ENCODE measurements around the gene EHBP1L1. TPM values are rescaled to one million over a fixed set of nuclear protein-coding genes. Genes with fewer than 3 reads are reported as not detected.
A peak's percentile ranks its signal among the peaks of the same experiment; 100 is the strongest.
"Not testable (repeated sequence)": the region's sequence is repeated elsewhere in the genome, so short reads cannot be mapped to it uniquely, and the experiment has no call there.

The EHBP1L1 gene
- total RNA-seq, 1 experiment from 2014 or later = 49.1 TPM

DNA sequence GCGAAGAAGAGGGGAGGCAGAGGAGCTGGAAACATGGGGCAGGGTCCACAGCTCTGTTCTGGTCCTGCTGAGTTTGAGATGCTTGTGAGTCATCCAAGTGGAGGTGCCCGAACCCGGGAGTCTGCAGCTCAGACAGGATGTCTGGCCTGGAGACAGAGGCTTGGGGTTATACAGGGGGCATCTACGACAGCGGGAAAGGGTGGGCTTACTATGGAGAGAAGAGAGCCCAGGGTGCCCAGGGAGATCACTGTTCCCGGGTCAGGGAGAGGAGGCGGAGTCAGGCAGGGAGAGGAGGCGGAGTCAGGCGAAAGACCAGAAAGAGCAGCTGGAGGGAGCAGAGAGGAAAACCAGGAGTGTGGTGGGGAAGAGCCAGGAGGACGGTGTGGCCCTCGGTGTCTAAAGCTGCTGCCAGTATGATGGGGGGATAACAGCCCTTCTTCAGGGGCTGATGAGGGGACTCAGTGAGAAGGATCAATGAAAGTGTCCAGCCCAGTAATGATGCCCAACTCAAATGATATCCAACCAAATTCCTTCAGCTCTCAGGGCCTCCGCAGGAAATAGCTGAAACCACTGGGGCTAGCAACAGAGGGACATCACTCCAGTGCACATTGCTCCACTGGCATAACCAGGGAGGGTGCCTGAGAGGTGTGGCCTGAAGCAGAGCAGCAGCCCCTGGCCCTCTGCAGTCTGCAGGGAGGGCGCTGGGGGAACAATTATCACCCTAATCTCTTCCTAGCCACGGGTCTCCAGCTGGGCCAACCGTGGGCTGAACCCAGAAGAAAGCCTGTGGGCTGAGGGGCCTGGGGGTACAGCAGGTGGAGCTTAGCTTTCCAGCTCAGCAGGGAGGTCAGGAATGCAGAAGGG is 15.1 kb upstream of the EHBP1L1 start:
- DNase-seq (ENCODE audit: low read depth) = peak; percentile 67

DNA sequence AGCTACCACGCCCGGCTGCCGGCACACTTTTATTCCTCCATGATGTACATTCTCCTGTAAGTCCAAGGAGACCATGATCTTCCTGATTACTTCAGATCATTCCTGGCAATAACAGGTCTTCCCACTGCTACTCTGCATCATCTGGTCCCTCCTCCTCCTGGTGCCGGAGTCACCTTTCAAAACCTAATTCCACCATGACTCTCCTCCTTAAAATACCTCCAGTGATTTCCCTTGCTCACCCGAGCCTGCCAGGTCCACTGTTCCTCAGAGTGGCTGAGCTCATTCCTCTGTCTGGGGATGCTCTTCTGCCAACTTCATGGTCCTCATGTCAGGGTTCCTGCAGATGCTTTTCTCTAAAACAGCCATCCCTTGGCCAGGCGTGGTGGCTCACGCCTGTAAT is 13.8 kb upstream of the EHBP1L1 start:
- DNase-seq (ENCODE audit: low read depth) = no peak

DNA sequence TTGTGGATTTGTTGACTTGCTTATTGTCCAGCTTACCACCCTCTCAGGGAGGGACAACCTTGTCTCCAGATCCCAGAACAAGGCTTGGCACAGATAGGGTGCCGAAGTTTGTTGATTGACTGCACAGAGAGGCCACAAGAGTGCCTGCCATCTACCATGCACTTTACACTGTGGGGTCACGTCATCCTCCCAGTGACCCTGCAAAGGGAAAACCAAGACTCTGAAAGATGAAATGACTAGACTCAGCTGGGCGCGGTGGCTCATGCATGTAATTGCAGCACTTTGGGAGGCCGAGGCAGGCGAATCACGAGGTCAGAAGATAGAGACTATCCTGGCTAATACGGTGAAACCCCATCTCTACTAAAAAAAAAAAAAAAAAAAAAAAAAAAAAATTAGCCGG is 13.1 kb upstream of the EHBP1L1 start:
- no peak for DNase-seq (ENCODE audit: low read depth)

DNA sequence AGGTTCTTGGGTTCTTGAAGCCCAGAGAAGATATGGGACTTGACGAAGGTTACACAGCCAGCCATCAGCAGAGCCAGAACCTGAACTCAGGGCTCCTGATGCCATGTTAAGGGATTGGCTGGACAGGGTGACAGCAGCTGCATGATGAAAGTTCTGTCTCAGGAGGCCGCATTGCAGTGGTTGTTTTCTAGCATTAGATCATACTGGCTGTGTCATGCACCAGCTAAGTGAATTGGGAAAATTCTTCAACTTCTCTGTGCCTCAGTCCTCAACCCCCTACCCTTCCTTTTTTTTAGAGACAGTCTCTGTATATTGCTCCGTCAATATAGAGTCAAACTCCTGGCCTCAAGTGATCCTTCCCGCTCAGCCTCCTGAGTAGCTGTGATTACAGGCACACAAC is 12.3 kb upstream of the EHBP1L1 start:
- no peak for DNase-seq (ENCODE audit: low read depth)

DNA sequence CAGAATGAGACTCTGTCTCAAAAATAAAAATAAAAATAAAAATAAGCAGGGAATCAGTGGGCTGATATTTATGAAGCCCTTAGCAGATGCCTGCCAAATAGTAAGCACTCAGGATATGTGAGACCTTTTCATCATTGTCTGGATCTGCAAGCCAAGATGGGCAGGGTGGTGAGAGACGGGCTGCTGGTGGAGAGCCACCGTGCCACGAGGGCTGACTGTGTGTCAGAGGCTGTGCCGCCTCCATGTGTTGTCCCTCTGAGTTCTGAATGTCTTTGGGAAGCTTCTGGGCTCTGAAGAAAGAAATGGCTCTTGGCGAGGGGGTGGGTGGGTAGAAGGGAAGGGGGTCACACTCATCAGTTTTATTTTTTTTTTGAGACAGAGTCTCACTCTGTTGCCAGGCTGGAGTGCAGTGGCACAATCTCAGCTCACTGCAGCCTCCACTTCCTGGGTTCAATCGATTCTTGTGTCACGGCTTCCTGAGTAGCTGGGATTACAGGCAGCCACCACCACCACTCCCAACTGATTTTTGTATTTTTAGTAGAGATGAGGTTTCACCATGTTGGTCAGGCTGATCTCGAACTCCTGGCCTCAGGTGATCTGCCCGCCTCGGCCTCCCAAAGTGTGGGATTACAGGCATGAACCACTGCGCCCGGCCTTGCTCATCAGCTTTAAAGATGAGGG is 10.8 kb upstream of the EHBP1L1 start:
- not testable (repeated sequence) for DNase-seq (ENCODE audit: low read depth)

DNA sequence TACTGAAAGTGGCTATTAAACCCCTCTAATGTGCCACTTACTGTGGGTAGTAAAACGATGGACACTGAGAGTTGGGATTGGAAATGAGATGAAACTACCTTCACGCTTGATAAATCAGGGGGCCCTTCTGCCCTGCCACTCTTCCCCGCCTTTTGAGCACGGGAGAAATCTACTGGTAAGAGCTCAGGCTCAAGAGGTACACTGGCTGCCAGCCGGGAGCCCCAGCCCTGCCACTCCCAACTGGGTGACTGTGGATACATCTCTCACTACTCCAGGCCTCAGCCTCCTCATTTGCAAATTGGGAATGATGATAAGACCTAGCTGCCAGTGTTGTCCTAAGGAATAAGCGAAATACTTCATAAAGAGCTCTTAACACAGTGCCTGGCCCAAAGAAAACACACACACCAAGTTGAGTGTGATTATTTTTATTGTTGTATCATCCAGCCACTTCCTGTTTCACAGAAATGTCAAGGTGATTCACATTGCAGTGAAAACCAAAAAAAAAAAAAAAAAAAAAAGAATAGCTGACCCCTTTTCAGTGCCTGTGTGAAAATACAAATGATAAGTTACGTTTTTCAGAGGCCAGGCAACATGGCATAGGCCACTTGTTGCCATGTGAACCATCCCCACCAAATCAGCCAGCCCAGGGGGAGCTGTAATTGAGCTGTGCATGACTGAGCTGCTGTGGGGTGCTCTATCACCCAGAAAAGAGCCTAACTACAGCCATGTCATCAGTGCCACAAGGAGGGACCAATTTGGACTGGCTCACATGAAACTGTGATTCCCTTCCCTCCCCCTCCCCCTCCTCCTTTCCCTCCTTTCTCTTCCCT is 10.0 kb upstream of the EHBP1L1 start:
- no peak for DNase-seq (ENCODE audit: low read depth)

DNA sequence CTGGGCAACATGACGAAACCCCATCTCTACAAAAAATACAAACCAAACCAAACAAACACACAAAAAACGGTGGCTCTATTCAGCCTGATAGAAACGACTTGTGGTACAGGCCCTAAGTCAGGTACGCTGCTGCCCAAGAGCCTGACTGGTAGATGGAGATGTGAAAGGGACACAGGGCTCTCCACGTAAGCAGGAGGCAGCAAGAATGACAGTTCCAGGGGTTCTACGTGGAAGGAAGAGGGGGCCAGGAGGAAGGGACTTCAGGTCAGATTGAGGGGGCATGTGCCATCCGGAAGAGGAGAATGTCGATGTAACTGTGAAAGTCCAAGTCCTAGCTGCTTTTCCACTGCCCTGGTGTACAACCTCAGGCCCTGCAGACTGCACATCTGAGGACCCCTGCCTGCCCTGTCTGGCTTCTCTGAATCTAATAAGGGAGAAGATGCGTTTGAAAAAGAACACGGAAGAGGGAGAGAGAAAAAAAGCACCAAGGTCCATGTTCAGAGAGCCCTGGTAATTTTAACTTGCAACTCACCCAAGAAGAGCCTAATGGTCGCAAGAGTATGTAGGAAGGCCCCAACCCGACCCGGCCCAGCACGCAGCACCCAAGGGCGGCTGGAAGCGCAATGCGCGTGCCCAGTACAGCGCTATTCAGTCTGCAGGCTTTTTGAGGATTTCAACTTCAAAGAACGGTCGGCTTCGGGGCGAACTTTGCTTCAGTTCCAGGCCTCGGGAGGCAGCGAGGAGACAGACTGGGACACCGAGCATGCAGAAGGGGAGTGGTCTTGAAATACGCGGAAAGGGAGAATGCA is 6.5 kb upstream of the EHBP1L1 start:
- no peak for DNase-seq (ENCODE audit: low read depth)

DNA sequence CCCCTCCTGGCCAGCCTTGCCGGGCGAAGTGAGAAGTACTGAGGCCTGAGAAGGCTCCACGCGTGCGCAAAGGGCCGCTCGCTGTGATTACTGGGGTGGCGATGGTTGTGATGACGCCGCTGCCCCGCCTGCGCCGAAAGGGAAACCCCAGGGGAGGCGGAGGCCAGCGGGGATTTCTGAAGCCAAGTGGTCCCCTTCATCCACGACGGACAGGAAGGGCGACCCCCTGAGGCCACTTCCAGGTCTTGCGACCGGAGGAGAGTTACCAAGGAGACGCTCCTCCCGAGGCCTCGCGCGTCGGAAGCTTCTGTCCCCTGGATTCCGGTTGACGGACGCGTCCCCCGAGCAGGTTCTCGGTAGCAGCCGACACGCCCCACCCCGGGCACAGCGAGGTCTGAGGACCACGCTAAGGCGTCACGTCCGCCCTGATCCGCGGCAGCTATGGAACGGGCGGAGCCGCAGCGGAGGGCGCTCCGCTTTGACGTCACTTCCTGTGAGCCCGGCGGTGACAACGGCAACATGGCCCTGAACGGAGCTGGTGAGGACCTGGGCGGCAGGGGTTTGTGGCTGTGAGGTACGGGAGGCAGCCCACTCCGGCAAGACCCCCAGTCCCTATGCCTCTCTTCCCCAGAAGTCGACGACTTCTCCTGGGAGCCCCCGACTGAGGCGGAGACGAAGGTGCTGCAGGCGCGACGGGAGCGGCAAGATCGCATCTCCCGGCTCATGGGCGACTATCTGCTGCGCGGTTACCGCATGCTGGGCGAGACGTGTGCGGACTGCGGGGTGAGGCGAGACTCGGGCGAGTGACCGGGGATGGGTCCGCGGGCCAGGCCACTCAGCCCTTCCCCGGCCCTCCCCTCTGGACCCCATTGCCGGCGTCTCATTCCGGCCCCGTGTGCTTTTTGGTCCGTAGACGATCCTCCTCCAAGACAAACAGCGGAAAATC is 5.6 kb upstream of the EHBP1L1 start, which contains the start of gene ZNRD2:
TSS of gene ZNRD2 (plus strand) at position 505 of the 946 bp plus-strand sequence. CDS start at position 520, 15 bp downstream.
- DNase-seq (ENCODE audit: low read depth) = peak; percentile 99

DNA sequence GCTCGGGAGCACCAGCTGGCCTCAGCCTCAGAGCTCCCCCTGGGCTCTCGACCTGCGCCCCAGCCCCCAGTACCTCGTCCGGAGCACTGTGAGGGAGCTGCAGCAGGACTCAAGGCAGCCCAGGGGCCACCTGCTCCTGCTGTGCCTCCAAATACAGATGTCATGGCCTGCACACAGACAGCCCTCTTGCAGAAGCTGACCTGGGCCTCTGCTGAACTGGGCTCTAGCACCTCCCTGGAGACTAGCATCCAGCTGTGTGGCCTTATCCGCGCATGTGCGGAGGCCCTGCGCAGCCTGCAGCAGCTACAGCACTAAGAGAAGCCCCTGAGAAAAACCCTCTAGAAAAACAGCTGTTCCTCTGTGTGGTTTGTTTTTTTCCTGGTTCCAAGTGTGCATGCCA is 4.4 kb upstream of the EHBP1L1 start:
- DNase-seq (ENCODE audit: low read depth) = no peak

DNA sequence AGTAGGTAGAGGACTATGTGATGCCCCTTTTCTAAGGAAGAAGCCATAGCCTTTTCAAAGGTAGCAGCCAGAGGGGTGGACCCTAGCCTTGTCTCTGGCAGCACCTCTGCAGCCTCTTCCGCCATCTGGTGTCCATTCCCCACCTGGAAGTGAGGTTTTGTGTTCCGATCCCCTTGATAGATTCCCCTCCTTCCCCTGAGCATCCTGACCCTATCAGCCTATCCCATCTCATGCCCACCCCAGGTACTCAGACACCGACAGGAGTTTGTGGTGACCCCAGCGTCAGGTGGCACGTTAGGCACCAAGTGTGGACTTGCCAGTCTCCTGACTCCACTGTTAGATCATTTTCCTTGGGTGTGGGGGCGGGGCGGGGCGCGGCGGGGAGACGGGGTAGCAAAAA is 3.9 kb upstream of the EHBP1L1 start:
- DNase-seq (ENCODE audit: low read depth) = no peak

DNA sequence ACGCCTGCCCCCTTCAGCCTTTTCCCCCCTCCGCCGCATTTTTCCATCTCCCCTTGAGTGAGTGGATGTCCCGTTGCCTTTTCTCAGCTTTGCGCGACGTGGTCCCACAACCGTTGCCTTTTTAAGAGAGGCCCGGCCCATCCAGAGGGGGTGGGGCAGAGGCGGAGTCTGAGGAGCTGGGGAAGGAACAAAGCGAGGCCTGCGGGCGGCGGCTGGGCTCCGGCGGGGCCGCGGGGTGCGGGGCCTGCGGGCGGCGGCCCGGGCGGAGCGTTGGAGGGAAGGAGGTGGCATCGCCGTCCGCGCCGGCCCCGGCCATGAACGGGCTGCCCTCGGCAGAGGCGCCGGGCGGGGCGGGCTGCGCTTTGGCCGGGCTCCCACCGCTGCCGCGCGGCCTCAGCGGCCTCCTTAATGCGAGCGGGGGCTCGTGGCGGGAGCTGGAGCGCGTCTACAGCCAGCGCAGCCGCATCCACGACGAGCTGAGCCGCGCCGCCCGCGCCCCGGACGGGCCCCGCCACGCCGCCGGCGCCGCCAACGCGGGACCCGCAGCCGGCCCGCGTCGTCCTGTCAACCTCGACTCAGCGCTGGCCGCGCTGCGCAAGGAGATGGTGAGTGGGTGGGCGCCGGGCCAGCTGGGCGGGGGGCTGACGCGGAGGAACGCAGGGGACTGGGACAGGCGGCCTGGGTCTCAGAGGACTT is 3.3 kb upstream of the EHBP1L1 start, which contains the start of gene FAM89B:
TSS of gene FAM89B (plus strand) at position 183 of the 696 bp plus-strand sequence. CDS start at position 315, 132 bp downstream.
- DNase-seq (ENCODE audit: low read depth) = peak; percentile 79

DNA sequence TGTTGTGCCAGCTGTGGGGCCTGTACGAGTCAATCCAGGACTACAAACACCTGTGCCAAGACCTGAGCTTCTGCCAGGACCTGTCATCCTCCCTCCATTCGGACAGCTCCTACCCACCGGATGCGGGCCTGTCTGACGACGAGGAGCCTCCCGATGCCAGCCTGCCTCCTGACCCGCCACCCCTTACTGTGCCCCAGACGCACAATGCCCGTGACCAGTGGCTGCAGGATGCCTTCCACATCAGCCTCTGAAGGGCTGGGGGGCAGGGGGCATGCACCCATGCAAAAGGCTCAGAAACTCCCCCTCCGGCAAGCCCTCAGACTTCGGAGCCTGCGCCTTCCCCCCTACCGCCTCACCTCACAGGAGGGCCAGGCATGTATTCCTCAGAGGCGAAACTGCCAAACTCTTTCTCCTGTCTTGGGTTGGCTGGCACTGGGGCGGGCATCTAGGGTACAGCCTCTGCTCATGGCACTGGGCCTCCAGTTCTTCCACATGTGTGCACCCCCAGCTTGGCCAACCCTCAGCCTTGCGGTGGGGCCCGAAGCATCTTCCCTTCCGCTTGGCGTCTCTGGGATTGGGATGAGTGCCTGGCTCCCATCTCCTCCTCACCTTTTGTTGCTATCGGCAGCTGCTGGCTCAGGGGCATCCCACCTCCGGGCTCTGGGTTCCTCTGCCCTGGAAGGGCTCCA is 2.3 kb upstream of the EHBP1L1 start:
- DNase-seq (ENCODE audit: low read depth) = no peak

DNA sequence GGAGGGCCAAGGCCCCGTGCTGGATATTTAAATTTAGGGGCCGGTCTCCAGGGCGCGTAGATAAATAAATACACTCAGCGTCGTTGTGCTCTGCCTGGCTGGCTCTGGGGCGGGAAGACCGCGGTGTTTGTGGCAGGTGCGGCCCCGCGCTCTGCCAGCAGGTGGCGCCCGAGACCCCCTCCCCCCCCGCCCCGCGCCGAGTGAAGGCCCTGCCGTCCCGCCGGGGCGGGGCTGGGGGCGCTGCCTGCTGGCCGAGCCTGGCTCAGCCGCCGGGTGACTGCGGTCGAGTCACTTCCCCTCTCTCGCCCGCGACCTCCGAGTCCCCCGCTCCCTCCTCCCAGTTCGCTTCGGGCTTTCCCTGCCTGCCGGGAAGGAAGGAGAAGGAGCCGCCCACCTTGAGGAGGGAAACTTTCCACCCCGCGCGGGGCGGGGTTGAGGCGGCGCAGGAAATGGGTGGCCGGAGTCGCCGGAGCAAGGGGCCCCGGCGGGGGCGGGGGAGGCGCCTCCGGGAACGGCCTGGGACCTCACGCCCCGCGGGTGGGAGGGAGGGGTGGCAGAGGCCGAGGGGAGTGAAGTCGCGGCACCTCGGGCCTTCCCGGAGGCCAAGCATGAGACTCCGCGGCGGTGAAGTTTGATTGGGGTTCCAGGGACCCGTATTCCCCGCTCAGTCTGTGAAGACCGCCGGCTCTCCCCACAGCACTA is 1.6 kb upstream of the EHBP1L1 start:
- peak; percentile 88 for DNase-seq (ENCODE audit: low read depth)

DNA sequence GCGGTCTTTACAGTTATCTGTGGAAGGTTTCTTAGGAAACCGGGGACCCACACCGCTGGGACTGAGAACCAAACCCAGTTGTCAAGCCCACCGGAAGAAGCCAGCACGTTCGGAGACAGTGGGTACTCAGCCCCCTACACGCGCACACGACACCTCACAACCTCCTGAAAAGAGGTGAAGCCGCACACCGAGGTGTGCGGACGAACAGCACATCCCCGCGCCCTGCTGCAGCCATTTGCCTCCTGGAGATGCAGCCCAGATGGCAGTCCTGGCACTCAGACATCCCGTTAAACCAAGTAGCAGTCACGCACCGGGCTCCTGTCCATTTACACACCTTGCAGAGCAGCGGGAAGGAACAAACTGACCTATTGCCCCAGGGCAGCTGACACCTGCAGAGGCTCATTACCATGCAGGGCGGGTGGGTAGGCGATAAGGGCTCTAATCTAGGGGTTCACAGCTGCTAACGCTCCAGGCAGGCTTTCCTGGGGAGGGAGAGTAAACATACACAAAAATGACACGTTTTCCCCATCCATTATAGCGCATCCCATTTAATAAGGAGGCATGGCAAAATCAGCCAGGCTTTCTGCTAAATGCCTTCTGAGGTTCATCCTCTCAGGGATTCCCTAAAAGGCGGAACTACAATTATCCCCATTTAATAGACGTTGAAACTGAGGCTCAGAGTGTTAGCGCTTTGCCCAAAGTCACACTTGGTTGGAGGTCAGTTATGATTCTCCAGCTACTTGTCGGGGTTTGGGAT is 864 bp upstream of the EHBP1L1 start:
- no peak for DNase-seq (ENCODE audit: low read depth)

DNA sequence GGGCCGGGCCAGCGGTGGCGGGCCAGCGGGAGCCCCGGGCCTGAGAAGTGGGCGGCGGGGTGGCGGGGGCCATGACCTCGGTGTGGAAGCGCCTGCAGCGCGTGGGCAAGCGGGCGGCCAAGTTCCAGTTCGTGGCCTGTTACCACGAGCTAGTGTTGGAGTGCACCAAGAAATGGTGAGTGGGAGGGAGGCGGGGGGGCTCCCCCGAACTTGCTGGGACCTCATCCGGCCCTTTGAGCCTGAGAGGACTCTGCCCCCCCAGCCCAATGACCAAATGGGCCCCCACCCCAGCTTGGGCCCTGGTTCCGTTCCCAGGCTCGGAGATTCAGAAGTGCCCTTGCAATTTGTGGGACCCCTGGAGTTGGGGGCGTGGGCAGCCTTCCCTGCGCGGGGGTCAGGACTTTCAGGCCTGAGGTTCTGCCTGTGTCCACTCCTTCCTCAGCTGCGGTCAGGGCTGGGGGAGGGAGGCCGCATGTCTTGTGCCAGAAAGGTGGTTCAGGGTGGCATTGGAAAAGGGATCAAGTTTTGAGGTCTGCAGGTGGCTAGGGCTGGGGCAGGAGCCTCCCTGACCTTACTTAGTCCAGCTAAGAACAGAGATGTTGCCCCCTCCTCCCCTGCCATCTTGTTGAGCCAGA is 496 bp downstream of the EHBP1L1 start:
- DNase-seq (ENCODE audit: low read depth) = no peak

DNA sequence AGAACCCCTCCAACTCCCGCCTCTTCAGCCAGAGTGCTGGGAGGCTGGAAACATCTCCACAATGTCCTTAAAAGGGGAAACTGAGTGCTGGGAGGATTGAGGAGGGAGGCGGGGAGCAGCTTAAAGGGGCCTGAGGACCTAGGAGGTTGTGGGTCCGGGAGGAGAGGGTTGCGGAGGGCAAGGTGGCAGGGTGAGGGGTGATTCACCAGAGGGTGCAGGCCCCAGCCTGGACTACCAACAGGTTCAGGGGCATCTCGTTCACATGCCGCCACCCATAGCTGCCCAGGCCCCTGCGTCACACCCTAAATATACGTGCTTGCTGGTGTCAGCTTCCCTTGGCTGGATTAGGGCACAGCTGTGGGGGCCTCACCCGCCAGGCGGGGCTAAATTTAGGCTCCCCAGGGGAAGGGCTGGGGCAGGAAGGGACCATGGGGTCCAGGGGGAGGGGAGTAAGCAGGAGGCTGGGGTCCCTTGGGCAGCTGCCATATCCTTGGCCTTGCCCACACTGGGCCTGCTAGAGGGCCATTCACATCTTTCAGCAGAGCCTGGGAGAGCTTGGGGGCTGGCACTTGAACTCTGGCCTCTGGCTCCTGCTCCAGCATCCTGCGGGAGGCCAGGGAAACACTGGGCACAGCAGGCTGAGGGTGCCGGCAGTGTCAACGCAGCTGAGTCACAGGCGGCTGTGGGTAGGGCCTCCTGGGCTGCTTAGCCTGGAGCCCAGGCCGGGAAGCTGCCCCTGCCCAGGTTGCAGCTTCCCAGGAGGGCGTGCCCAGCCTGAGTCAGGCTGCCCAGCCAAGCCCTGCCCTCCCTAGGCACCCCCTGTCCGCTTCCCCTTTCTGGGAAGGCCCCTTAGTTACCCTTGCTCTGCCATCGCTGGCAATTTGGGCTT is 1.3 kb downstream of the EHBP1L1 start:
- DNase-seq (ENCODE audit: low read depth) = peak; percentile 86

Measured in LHCN-M2 (cell line).